GM23248 (cell line): ENCODE measurements around the gene SPA17. TPM values are rescaled to one million over a fixed set of nuclear protein-coding genes. Genes with fewer than 3 reads are reported as not detected.

ENCODE experiments used
- DNase-seq: peaks from one replicate; pipeline ENCODE4 v3.0.0-alpha.2; 2015
- H2AFZ ChIP-seq: fragments of 200-600 bp; sonication (generic); 2 replicates; pipeline ENCODE4 v1.6.1; 2016; ENCODE audit warnings: antibody characterized with exemption
- H3F3A ChIP-seq: fragments of 200-600 bp; sonication (generic); 2 replicates; pipeline ENCODE4 v1.6.1; 2016; ENCODE audit warnings: mild to moderate bottlenecking, antibody characterized with exemption, mixed run types; ENCODE audit not compliant: insufficient read depth
- H3K27ac ChIP-seq: fragments of 200-600 bp; sonication (generic); 2 replicates; pipeline ENCODE4 v1.5.1; 2016; ENCODE audit warnings: mild to moderate bottlenecking
- H3K27me3 ChIP-seq: fragments of 200-600 bp; sonication (generic); replicated peaks from 2 replicates; pipeline ENCODE4 v1.6.1; 2016; ENCODE audit warnings: mild to moderate bottlenecking; ENCODE audit not compliant: insufficient read depth
- H3K36me3 ChIP-seq: fragments of 200-600 bp; sonication (generic); 2 replicates; pipeline ENCODE4 v1.6.1; 2016; ENCODE audit warnings: low read depth, mild to moderate bottlenecking
- H3K4me1 ChIP-seq: fragments of 200-600 bp; sonication (generic); 2 replicates; pipeline ENCODE4 v1.6.1; 2016; ENCODE audit warnings: mild to moderate bottlenecking; ENCODE audit not compliant: insufficient read depth
- H3K4me2 ChIP-seq: fragments of 200-600 bp; sonication (generic); one replicate; pipeline ENCODE4 v1.6.1; 2016; ENCODE audit warnings: mild to moderate bottlenecking; ENCODE audit not compliant: unreplicated experiment
- H3K4me3 ChIP-seq: fragments of 200-600 bp; sonication (generic); 2 replicates; pipeline ENCODE4 v1.5.1; 2016; ENCODE audit warnings: mild to moderate bottlenecking
- H3K79me2 ChIP-seq: fragments of 200-600 bp; sonication (generic); 2 replicates; pipeline ENCODE4 v1.6.1; 2016; ENCODE audit warnings: mild to moderate bottlenecking; ENCODE audit not compliant: insufficient read depth
- H3K9ac ChIP-seq: fragments of 200-600 bp; sonication (generic); 2 replicates; pipeline ENCODE4 v1.6.1; 2016; ENCODE audit warnings: mild to moderate bottlenecking
- H3K9me2 ChIP-seq: fragments of 200-600 bp; sonication (generic); 2 replicates; pipeline ENCODE4 v1.6.1; 2016; ENCODE audit warnings: mixed run types, mild to moderate bottlenecking, moderate library complexity; ENCODE audit not compliant: insufficient read depth
- H3K9me3 ChIP-seq: fragments of 200-600 bp; sonication (generic); one replicate; pipeline ENCODE4 v1.6.1; 2017; ENCODE audit warnings: low read depth
- H4K20me1 ChIP-seq: fragments of 200-600 bp; sonication (generic); 2 replicates; pipeline ENCODE4 v1.6.0; 2016; ENCODE audit not compliant: insufficient read depth
- EZH2 ChIP-seq: fragments of 200-600 bp; sonication (generic); IDR thresholded peaks from 2 replicates; pipeline ENCODE4 v1.6.1; 2018; ENCODE audit warnings: antibody characterized with exemption, mild to moderate bottlenecking; ENCODE audit not compliant: insufficient read depth, poor library complexity, severe bottlenecking
- EZH2phosphoT487 ChIP-seq: fragments of 200-600 bp; sonication (generic); IDR thresholded peaks from 2 replicates; pipeline ENCODE4 v1.6.1; 2018; ENCODE audit warnings: antibody characterized with exemption, moderate library complexity, mild to moderate bottlenecking, low read depth; ENCODE audit not compliant: insufficient read depth
- WGBS, 2 experiments: methylation state at CpG; one replicate each; pipeline ENCODE4 v1.1.6; 2015 to 2017; ENCODE audit warnings: low lambda C conversion rate in 2 of 2, low coverage in 1 of 2; ENCODE audit errors: missing lambda C conversion rate in 2 of 2; 5-methylcytosine and 5-hydroxymethylcytosine counted together
- in situ Hi-C: fragments of 300-500 bp; cut with MboI; formaldehyde crosslinking; loops from 2 replicates; pipeline ENCODE4 v1.15.0; 2020
- polyA plus RNA-seq: library from polyadenylated mRNA; unstranded; fragments of >200 nt; fragmentation: Nextera tagmentation; extraction: Ambion mirVana; gene quantifications from 2 replicates; pipeline ENCODE4 v1.2.1, GENCODE V29; 2016
- total RNA-seq: library from RNA; depleted of rRNA; stranded (reverse); fragments of >200 nt; shearing (Covaris generic); gene quantifications from 2 replicates; pipeline ENCODE4 v1.2.3, GENCODE V29; 2014

Gene SPA17
- total and polyA plus RNA-seq, 2 experiments from 2014 or later = 6.5 to 14.0 TPM

- Histone ChIP-seq H3F3A (no peaks in the 10 kb centered on the region), H3K27me3 (peaks cover 55% of the 10 kb centered on the region), H3K27ac (no peak overlapping the region), H3K9me2 (no peaks in the 10 kb centered on the region), H3K9ac (no peak overlapping the region), H3K79me2 (no peaks in the 10 kb centered on the region), H3K36me3 (no peaks in the 10 kb centered on the region), H3K4me2 (no peak overlapping the region), H3K4me1 (no peaks in the 10 kb centered on the region), H2AFZ (no peak overlapping the region), H3K9me3 (no peaks in the 10 kb centered on the region), H3K4me3 (no peak overlapping the region), H4K20me1 (no peaks in the 10 kb centered on the region)
- in situ Hi-C loops = no loop called here
- no peak for DNase-seq
- TF ChIP-seq EZH2 (no peak), EZH2phosphoT487 (no peak)
- 9 to 33% methylated on average over 2 of the region's 2 CpGs for WGBS, 2 experiments
Measured at GRCh38 chr11:124742555-124742954, 68.9 kb downstream of the SPA17 start.

DNA sequence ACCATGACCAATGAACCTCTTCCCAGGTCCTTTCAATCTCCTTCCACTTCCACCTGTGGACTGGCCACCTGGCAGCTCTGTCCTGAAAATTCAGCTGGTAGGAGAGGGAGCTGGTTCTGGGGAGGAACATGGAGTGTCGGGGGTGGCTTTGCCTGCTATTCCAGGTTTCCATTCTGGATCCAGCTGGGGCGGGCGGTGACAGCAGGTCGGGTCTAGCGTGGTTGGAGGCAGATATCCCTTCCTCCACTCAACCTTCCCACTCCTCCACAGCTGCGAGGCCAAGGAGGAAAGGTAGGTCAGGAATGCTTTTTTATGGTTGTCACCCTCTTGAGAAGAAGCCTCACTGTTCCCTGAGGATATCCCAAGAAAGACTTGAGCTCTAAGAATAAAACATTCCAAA, 69.3 kb downstream of the SPA17 start:
- in situ Hi-C loops = no loop called here
- TF ChIP-seq EZH2phosphoT487 (no peak), EZH2 (no peak)
- H3K79me2 ChIP-seq = no peaks in the 10 kb centered on the region
- H3K9ac ChIP-seq = no peak overlapping the region
- H3K9me3 ChIP-seq = no peaks in the 10 kb centered on the region
- no peaks in the 10 kb centered on the region for H3F3A ChIP-seq
- no peak overlapping the region for H3K27ac ChIP-seq
- no peaks in the 10 kb centered on the region for H3K4me1 ChIP-seq
- no peak overlapping the region for H3K4me2 ChIP-seq
- H3K9me2 ChIP-seq = no peaks in the 10 kb centered on the region
- DNase-seq = no peak
- no peak overlapping the region for H2AFZ ChIP-seq
- peaks cover 55% of the 10 kb centered on the region for H3K27me3 ChIP-seq
- 14 to 20% methylated on average over 6 of the region's 6 CpGs for WGBS, 2 experiments
- H3K4me3 ChIP-seq = no peak overlapping the region
- no peaks in the 10 kb centered on the region for H4K20me1 ChIP-seq
- H3K36me3 ChIP-seq = no peaks in the 10 kb centered on the region

DNA sequence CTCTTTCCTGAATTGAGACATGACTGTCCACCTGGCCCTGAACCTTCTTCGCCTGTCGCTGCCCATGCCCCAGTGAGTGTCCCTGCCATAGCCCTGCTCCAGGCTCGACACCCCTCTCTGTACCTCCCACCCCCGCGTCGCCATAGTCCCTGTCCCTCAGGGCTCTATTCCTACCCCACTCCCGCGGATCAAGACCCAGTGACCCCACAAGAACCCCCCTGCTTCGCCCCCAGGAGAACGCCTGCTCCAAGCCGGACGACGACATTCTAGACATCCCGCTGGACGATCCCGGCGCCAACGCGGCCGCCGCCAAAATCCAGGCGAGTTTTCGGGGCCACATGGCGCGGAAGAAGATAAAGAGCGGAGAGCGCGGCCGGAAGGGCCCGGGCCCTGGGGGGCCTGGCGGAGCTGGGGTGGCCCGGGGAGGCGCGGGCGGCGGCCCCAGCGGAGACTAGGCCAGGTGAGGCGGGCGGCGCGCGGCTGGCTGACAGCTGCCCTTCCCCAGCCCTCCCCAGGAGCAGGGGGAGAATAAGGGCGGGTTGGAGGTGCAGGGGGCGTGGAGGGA, 71.6 kb downstream of the SPA17 start:
- no peaks in the 10 kb centered on the region for H3K79me2 ChIP-seq
- no peak overlapping the region for H2AFZ ChIP-seq
- in situ Hi-C loops = no loop called here
- no peak overlapping the region for H3K4me2 ChIP-seq
- 6 to 8% methylated on average over 37 to 44 of the region's 44 CpGs for WGBS, 2 experiments
- H3K4me1 ChIP-seq = no peaks in the 10 kb centered on the region
- no peak overlapping the region for H3K27ac ChIP-seq
- peaks cover 59% of the 10 kb centered on the region for H3K27me3 ChIP-seq
- H3K36me3 ChIP-seq = no peaks in the 10 kb centered on the region
- H4K20me1 ChIP-seq = no peaks in the 10 kb centered on the region
- H3K4me3 ChIP-seq = no peak overlapping the region
- H3K9ac ChIP-seq = no peak overlapping the region
- no peaks in the 10 kb centered on the region for H3K9me2 ChIP-seq
- H3F3A ChIP-seq = no peaks in the 10 kb centered on the region
- TF ChIP-seq EZH2phosphoT487 (no peak), EZH2 (peak; percentile 31)
- no peaks in the 10 kb centered on the region for H3K9me3 ChIP-seq
- DNase-seq = no peak

DNA sequence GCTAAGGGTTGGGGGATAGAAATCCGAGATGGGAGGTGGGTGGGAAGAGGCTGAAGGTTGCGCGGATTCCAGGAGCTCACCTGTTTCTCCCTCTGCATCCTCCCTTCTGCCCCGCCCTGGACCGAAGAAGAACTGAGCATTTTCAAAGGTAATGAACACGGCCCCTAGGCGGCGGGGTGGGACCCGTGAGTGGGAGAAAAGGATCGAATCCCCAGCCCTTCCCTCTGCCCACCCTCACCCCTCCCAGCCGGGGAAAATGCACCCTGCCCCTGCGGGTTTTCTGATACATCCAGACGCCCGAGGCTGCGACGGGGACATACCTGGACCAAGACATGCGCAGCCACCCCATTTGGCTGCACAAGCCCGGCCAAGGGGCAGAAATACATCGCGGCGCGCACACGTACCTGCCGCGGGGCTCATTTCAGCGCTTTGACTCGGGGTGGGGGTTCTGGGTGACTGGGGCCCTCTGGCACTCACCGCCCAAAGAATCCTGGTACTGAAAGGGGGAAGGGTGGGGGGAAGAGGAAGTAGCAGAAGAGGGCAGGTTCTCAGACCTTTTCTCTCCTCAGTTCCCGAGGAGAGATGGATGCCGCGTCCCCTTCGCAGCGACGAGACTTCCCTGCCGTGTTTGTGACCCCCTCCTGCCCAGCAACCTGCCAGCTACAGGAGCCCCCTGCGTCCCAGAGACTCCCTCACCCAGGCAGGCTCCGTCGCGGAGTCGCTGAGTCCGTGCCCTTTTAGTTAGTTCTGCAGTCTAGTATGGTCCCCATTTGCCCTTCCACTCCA, 72.3 kb downstream of the SPA17 start:
- Histone ChIP-seq H3K9me2 (no peaks in the 10 kb centered on the region), H2AFZ (peak overlapping the region; percentile 86), H3K36me3 (no peaks in the 10 kb centered on the region), H3K4me1 (no peaks in the 10 kb centered on the region), H3K9me3 (no peaks in the 10 kb centered on the region), H3K27ac (no peak overlapping the region), H3K4me2 (peak overlapping the region; percentile 94), H3K27me3 (peaks cover 59% of the 10 kb centered on the region), H3K79me2 (no peaks in the 10 kb centered on the region), H3K9ac (peak overlapping the region; percentile 35; the same call in 1 of the 2 replicates), H3K4me3 (peak overlapping the region; percentile 79), H4K20me1 (no peaks in the 10 kb centered on the region), H3F3A (no peaks in the 10 kb centered on the region)
- peak; percentile 14 for DNase-seq
- TF ChIP-seq EZH2 (no peak), EZH2phosphoT487 (0 out of 2 replicates have a peak, but pooled peaks have one; percentile 60)
- in situ Hi-C loops = no loop called here
- WGBS, 2 experiments = 1 to 3% methylated on average over 28 to 41 of the region's 41 CpGs
